SK-N-SH treated with all-trans-retinoic acid at 6 μM for 48 hours (cell line): ENCODE measurements around the gene PIK3R3.

Experiments
- ATAC-seq: fragments of 200-7000 bp; cut with Tn5 transposase; 3 replicates; pipeline ENCODE4 v1.9.1; 2020; ENCODE audit warnings: mild to moderate bottlenecking, moderate library complexity
- BACH2 ChIP-seq: fragments of 250-450 bp; sonication (Bioruptor Pico); IDR thresholded peaks from 2 replicates; pipeline ENCODE4 v1.9.0; 2021; ENCODE audit warnings: mild to moderate bottlenecking, borderline replicate concordance
- CSRNP3 ChIP-seq: fragments of 250-450 bp; sonication (Bioruptor Pico); IDR thresholded peaks from 2 replicates; pipeline ENCODE4 v1.5.1; 2021; ENCODE audit warnings: mild to moderate bottlenecking, moderate library complexity
- ESRRG ChIP-seq: fragments of 250-450 bp; sonication (Bioruptor Pico); IDR thresholded peaks from 2 replicates; pipeline ENCODE4 v1.6.1; 2021; ENCODE audit warnings: mild to moderate bottlenecking
- GLIS3 ChIP-seq: fragments of 250-450 bp; sonication (Bioruptor Pico); IDR thresholded peaks from 2 replicates; pipeline ENCODE4 v1.5.0; 2020; ENCODE audit warnings: mild to moderate bottlenecking, moderate library complexity
- OSR1 ChIP-seq: fragments of 250-450 bp; sonication (Bioruptor Pico); IDR thresholded peaks from 2 replicates; pipeline ENCODE4 v1.8.0; 2022; ENCODE audit warnings: moderate library complexity, mild to moderate bottlenecking, inconsistent platforms
- PATZ1 ChIP-seq: fragments of 250-450 bp; sonication (Bioruptor Pico); IDR thresholded peaks from 2 replicates; pipeline ENCODE4 v1.8.0; 2020; ENCODE audit warnings: mild to moderate bottlenecking, moderate library complexity, borderline replicate concordance
- POU6F1 ChIP-seq: fragments of 250-450 bp; sonication (Bioruptor Pico); IDR thresholded peaks from 2 replicates; pipeline ENCODE4 v1.8.0; 2021; ENCODE audit warnings: low read depth, mild to moderate bottlenecking, moderate library complexity, borderline replicate concordance
- PPARA ChIP-seq: fragments of 250-450 bp; sonication (Bioruptor Pico); IDR thresholded peaks from 2 replicates; pipeline ENCODE4 v1.5.0; 2020; ENCODE audit warnings: mild to moderate bottlenecking, borderline replicate concordance
- RARB ChIP-seq: fragments of 250-450 bp; sonication (Bioruptor Pico); IDR thresholded peaks from 2 replicates; pipeline ENCODE4 v1.8.0; 2021; ENCODE audit warnings: mild to moderate bottlenecking, moderate library complexity
- SNAI2 ChIP-seq: fragments of 250-450 bp; sonication (Bioruptor Pico); IDR thresholded peaks from 2 replicates; pipeline ENCODE4 v1.5.0; 2020; ENCODE audit warnings: mild to moderate bottlenecking, moderate library complexity
- TCF4 ChIP-seq: fragments of 250-450 bp; sonication (Bioruptor Pico); IDR thresholded peaks from 2 replicates; pipeline ENCODE4 v1.8.0; 2021; ENCODE audit warnings: mild to moderate bottlenecking, moderate library complexity, borderline replicate concordance
- TOX ChIP-seq: fragments of 250-450 bp; sonication (Bioruptor Pico); IDR thresholded peaks from 2 replicates; pipeline ENCODE4 v1.8.0; 2021; ENCODE audit warnings: mild to moderate bottlenecking, moderate library complexity, borderline replicate concordance
- TSHZ2 ChIP-seq: fragments of 250-450 bp; sonication (Bioruptor Pico); IDR thresholded peaks from 2 replicates; pipeline ENCODE4 v1.5.0; 2020; ENCODE audit warnings: mild to moderate bottlenecking, moderate library complexity
- ZC3H10 ChIP-seq: fragments of 250-450 bp; sonication (Bioruptor Pico); IDR thresholded peaks from 2 replicates; pipeline ENCODE4 v1.5.1; 2021; ENCODE audit warnings: mild to moderate bottlenecking, moderate library complexity
- ZFP3 ChIP-seq: fragments of 250-450 bp; sonication (Bioruptor Pico); IDR thresholded peaks from 2 replicates; pipeline ENCODE4 v1.5.0; 2020; ENCODE audit warnings: mild to moderate bottlenecking, moderate library complexity
- ZFP30 ChIP-seq: fragments of 450-650 bp; formaldehyde crosslinking; IDR thresholded peaks from 2 replicates; pipeline ENCODE4 v1.5.0; 2022; ENCODE audit warnings: mild to moderate bottlenecking, moderate library complexity
- ZNF565 ChIP-seq: fragments of 450-650 bp; formaldehyde crosslinking; conservative IDR thresholded peaks from 2 replicates; pipeline ENCODE4 v1.5.0; 2020; ENCODE audit warnings: low read depth, mild to moderate bottlenecking, moderate library complexity
- ZNF70 ChIP-seq: fragments of 450-650 bp; formaldehyde crosslinking; IDR thresholded peaks from 2 replicates; pipeline ENCODE4 v1.5.0; 2020; ENCODE audit warnings: mild to moderate bottlenecking, moderate library complexity
- ZNF8 ChIP-seq: fragments of 450-650 bp; formaldehyde crosslinking; IDR thresholded peaks from 2 replicates; pipeline ENCODE4 v1.5.0; 2020; ENCODE audit warnings: mild to moderate bottlenecking, moderate library complexity

Gene PIK3R3

GRCh38 chr1:46114925-46115603 is 17.4 kb downstream of the PIK3R3 start (continued):
- TF ChIP-seq BACH2: no peak

GRCh38 chr1:46113948-46114347 is 18.5 kb downstream of the PIK3R3 start:
- no peak for TF ChIP-seq PATZ1 (CRISPR knock-in tag)
- no peak for TF ChIP-seq TSHZ2 (CRISPR knock-in tag)
- TF ChIP-seq ESRRG: no peak
- no peak for TF ChIP-seq ZC3H10 (CRISPR knock-in tag)
- no peak for TF ChIP-seq TOX
- TF ChIP-seq OSR1 (CRISPR knock-in tag): no peak
- TF ChIP-seq TCF4 (CRISPR knock-in tag): no peak
- ATAC-seq: no peak

- TF ChIP-seq TSHZ2 (CRISPR knock-in tag) (no peak), TCF4 (CRISPR knock-in tag) (no peak), SNAI2 (CRISPR knock-in tag) (no peak), BACH2 (no peak), RARB (CRISPR knock-in tag) (no peak), ZC3H10 (CRISPR knock-in tag) (no peak), ZNF565 (CRISPR knock-in tag) (no peak), PPARA (CRISPR knock-in tag) (no peak), PATZ1 (CRISPR knock-in tag) (no peak), ZFP30 (no peak), ESRRG (no peak), TOX (no peak), ZFP3 (CRISPR knock-in tag) (no peak), ZNF70 (no peak), GLIS3 (CRISPR knock-in tag) (no peak), ZNF8 (no peak), CSRNP3 (CRISPR knock-in tag) (no peak), POU6F1 (CRISPR knock-in tag) (no peak)
- TF ChIP-seq, all 23 proteins: peak for 0
- no peak for ATAC-seq
Observed at GRCh38 chr1:46112108-46112507, 20.3 kb downstream of the PIK3R3 start.
